HG03439 (cell line): ENCODE results near the gene RUFY1.

Source experiments
- ATAC-seq: cut with Tn5 transposase; IDR thresholded peaks from one replicate; pipeline ENCODE4 v1.9.1; 2021; ENCODE audit warnings: mild to moderate bottlenecking, moderate library complexity; ENCODE audit not compliant: unreplicated experiment

The RUFY1 gene

DNA sequence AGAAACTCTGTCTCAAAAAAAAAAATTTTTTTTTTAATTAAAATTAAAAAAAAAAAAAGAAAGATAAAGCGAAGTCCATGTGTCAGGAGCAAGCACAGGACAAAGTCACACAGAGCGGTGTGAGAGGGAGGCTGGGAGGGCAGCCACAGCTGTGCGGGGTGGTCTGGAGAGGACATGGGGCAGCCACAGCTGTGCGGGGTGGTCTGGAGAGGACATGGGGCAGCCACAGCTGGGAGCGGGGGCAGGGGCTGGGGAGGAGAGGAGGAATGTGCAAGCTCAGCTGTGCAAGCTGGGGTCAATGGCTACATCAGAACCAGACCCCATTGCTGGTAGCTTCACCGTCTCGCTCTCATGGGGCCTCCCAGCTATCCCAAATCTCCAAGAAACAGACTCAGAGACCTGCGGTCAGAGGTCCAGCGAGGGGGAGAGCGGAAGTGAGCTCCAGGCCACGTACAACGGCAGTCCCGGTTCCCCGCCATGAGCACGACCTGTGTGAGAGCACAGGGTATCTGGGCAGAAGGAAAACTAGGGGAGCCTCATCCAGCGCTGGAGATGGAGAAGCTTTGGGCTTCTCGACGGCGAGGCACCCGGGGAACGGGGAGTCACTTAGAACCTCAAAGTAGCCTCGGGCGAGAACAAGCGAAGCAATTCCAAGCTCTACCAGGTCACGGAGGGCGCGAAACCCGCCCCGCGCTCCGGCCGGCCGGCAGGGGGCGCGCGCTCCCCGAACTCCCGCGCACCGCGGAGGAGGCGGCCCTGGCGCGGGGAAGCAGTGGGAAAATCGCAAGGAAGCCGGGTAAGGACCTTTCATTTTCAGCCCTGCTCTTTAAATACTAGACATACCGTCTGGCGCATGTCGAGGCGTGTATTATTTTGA, 107.2 kb downstream of the RUFY1 start:
- peak; percentile 89 for ATAC-seq

DNA sequence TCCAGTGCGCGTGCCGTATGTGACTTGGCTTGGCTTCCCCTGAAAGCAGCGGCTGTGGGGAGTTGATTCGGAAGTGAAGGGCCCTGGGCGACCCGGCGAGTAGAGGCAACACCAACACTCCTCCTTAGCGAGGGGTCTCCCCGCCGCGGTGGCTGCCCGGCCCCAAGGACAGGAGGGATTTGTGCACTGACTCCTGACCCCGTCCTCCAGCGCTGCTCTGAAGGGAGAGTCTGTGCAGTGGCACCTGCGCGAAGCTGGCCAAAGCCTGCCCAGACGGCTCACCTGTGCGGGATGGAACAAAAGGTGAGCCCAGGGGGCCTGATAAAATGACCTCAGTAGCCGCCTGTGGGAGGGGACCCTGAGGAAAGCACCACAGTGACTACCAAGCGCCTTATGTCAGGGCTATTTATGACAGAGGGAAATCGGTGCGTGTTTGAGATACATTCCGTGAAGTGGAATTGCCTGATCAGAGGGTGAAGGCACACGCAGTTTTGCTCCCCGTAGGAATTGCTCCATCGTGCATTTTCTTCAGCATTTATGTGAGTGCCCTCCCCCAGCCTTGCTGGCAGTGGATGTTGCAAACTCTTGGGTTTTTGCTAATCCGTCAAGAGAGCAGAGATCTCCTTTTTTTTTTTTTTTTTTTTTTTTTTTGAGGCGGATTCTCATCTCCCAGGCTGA, 108.0 kb downstream of the RUFY1 start:
- ATAC-seq: peak; percentile 63
